Iris pigment epithelial cell (primary cell): ENCODE data around the gene GRAPL.
"Not testable (repeated sequence)": the region's sequence is repeated elsewhere in the genome, so short reads cannot be mapped to it uniquely, and the experiment has no call there.

Experiments used
- DNase-seq: peaks from one replicate; pipeline ENCODE4 v3.0.0-alpha.2; 2011; ENCODE audit warnings: low read depth

The GRAPL gene

DNA sequence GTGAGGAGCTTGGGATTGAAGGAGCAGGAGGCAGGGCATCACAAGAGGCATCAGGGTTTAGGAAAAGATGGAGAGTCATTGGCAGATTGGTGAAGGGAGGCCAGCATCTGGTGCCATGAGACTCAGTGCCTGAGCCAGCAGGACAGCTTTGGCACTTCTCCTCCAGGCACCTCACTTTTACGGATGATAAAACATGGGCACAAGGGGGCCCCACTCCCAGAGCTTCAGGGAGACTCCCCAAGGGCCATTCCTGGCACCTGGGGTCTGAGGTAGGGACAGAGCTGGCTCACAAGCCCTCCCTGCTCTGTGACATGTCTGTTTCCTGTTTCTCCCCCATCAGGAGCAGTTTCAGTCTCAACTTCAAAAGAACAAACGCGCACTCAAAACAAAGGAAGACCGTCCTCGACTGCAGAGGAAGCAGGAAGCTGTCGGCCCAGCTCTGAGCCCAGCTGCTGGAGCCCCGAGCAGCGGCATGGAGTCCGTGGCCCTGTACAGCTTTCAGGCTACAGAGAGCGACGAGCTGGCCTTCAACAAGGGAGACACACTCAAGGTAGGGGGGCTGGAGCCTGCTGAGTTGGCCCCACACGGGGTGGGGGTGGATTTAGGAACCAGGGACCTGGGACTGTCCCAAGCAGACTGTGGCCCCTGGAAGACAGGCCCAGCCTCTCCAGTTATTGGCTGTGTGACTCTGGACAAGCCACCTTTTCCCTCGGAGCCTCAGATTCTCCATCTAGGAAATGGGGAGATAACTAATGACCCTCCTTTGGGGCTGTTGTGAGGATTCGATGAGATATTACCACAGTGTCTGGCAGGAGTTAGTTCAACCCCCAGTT, at the start of gene GRAPL:
GRAPL (plus strand) TSS at position 442 of the 833 bp plus-strand sequence; CDS start at position 473, 31 bp downstream.
- not testable (repeated sequence) for DNase-seq

DNA sequence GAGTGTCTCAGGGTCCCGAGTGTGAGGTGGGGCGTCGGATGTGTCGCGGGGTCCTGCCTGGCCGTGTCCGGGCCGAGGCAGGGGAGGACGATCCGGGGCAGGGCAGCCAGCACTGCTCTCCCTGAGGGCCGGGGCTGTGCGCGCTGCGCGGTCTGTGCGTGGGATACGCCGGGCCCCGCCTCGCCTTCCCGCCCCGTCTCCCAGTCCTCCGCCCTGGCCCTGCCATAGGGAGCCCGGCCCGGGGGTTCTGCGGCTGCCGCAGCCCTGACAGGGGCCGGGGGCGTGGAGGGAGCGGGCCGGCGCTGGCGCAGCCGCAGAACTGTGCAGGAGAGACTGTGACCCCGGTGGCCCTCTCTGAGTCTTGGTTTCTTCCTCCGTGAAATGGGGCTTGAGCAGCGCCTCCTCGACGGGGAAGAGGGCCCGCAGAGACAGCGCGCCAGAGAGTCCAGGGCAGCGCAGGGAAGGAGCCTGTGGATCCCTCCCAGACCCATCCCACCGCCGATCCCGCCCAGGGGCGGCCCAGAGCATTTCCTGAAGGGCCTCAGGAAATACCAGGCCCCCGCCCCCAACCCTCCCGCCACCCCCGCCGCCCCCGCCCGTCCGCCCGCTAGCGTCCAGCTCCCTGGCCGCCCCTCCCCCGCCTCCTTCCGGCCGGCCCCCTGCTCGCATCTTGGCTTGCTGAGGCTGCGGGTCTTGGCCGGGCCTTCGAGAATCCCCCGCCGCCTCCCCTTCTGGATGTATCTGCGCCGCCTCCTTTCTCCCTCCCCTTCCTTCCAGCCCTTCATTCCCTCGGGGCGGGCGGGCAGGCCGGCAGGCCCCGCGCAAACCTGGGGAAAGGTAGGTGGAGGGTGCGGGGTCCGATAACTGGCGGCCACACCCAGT, 38.3 kb upstream of the GRAPL start:
- DNase-seq = not testable (repeated sequence)

DNA sequence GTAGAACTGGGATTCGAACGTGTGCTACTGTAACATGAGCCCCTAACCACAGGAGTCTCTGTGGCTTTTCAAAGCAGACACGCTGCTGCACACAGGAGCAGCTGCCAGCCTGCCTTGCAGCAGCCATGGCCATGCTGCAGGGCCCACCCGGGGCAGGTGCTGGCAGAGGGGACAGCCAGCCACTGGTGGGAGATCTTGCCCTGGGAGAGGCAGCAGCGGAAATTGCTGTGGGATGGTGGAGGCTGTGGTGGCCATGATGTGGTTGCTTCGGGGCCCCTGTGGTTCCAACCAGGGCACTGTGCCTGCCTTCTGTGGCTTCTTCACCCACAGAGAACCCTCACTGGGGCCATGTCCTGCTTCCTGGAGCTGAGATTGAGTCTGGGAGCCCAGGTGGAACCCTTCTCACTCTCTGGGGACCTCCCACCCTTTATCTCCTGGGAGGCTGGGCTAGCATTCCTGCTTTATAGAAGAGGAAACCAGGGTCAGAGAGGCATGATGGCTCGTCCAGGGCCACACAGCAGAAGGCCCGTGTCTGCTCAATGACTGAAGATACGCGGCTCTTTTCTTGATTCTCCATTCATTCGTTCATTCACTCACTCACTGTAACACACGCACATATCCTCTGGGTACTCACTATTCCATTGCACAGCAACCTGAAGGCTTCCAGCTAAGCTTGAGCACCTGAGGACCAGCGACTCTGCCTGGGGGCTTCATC, 37.2 kb upstream of the GRAPL start:
- DNase-seq = not testable (repeated sequence)

DNA sequence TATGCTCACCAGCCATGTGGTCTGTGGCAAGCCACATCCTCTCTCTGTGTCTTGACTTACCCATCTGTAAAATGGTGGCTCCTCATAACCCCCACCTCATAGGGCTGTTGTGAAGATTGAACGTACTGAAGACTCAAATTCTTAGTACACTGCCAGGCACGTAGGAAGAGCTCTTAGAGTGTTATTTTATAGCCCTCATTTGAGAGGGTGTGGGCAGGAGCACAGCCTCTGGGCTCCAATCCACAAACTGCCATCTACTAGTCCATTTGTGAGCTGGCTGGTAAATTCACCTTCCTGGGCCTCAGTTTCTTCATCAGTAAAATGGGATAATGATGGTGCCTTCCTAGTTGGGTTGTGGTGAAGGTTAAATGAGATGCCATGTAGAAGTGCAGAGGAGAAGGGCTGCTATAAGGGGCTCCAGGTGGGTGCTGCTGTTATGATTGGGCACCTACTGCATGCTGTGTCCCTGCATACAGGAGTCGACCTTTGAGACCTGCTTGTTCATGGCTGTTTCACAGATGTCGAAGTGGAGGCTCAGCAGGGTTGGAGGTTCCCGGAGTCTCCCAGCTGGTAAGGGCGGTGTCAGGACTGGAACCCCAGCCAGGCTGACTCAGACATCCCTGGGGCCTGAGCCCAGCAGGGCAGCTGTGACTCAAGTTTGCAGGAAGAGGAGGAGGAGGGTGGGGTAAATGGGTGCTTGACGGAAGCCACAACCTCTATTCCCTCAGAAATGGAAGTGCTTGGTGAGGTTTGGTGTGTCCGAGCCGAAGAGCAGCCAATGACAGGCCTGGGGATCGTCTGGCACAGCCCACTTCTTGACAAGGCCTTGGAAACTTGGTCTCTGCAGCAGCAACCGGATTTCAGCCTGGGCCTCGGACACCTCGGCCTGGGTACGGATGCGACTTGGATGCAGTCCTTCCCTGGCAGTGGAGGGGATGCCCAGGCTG, 34.4 kb upstream of the GRAPL start:
- DNase-seq = peak; percentile 52

DNA sequence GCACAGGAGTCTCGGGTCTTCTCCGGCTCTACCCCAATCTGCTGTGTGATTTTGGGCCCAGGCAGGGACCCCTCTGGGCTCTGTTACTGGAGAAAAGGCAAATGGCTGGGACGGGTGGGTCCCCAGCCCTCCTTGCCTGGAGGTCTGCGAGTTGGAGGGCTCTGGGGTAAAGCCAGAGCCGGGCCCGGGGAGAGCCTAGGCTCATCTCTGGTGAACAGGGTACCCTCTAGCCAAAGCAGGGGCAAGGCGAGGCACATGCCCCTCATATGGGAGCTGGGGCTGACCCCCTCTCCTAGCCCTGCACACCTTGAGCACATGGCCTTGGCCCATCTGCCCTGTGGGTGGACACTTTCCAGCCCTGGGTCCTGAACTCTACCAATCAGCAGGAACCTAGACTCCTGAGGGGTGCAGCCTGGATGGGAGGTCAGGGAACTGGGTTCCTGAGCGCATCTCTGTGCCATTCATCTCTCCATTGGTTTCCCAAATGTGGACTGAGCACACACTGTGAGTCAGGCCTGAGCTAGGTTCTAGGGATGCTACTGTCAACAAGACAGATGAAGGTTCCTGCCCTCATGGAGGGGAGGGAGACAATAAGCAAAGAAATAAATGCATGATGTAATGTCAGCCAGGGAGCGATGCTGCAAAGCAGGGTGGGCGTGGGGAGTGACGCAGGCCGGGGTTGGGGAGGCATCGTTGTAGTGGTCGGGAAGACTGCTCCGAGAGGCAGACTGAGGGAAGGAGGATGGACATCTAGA, 33.5 kb upstream of the GRAPL start:
- DNase-seq = not testable (repeated sequence)

DNA sequence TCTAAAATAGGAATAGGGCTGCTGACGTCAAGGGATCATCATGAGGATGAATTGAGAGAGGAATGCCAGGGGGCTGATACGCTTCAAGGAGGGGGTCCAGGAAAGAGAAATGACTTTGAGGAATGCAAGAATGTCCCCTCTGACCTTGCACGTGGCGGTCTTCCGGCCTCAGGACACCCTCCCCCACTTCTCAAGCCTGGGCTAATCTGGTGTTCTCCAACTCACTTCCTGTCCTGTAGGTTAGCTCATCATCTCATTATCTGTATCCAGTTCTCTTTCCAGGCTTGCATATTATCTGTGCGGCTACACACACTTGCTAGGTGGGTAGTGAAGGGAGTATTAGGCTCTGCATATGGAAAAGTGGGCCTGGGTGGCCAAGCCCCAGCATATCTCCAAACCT, 18.9 kb upstream of the GRAPL start:
- DNase-seq = peak; percentile 23

DNA sequence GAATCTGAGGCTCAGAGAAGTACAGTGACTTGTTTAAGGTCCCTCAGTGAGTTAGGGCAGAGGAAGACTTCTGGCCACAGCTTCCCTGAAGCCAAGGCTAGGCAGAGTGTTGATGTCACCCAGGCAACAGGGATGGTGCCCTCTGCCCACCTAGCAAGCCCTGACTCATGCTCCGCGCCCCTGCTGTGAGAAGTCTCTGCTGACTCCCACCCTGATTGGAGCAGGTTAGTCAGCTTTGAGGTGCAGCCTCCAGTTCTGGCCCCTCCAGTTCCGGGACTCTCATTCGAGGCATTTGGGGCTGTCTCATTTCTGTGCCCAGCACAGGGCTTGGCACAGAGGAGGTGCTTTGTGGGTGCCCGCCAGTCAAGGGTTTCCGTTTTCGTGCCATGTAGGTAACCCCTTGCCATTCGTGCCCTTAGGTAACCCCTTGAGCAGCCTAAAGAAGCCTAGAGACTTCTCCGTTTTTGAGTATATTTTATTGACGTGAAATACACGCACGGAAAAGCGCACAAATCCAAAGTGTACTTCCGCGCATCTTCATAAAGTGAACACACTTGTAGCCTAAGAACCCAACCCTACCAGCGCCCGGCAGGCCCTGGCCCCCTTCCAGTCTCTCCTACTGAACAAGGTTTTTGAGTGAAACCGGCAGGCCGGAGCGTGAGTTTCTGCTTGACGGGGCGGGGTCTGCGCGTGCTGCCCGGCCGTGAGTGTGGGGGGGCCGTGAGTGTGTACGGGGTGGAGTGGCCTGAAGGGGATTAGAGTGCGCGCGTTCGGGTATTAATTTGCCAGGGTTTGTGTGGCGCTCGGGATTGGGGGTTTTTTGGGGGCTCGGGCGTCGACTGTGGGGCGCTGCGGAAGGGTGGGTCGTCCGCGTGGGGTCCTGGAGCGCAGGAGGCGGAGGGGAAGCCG, 16.9 kb upstream of the GRAPL start:
- DNase-seq = not testable (repeated sequence)

DNA sequence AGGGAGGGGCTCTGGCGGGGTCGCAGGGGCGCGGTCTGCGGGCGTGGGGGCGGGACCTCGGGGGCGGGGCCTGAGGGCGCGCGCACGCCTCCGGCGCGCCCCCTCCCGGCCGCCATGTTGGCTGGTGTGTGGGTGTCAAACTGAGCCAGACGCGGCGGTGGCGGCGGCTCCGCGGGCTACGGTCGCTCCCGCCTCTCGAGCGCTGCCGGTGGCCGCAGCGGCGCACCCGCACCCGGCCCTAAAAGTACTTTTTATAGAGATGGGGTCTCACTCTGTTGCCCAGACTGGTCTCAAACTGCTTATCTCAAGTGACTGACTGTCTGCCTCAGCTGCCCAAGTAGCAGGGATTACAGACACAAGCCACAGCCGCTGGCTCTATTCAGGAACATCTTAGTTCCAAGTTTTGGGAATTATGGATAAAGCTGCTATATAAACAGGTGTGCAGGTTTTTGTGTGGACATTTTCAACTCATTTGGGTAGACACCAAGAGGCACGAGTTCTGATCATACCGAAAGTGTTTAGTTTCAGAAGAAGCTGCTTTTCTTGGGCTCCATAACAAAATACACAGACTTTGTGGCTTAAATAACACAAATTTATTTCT, 16.2 kb upstream of the GRAPL start:
- DNase-seq = peak; percentile 34

DNA sequence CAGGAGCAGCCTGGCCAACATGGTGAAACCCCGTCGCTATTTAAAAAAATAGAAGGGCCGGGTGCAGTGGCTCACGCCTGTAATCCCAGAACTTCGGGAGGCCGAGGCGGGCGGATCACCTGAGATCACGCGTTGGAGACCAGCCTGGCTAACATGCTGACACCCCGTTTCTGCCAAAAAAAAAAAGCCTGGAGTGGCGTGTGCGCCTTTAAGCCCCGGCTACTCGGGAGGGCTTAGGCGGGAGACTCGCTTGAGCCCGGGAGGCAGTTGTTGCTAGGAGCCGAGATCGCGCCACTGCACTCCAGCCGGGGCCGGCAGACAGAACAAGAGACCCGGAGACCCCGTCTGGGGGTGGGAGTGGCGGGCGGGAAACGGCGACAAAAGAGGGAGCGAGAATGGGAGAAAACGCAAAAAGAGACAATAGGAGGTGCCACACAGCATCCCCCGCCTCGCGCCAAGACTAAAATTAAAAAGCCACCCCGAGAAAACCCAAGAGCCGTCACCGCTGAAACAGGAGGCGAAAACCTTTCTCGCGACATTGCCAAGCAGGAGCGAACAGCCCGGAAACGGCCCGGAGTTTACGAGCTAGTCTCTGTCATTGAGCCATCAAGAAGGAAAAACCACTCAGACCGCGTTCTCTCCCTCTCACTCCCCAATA, 15.5 kb upstream of the GRAPL start:
- peak; percentile 94 for DNase-seq

DNA sequence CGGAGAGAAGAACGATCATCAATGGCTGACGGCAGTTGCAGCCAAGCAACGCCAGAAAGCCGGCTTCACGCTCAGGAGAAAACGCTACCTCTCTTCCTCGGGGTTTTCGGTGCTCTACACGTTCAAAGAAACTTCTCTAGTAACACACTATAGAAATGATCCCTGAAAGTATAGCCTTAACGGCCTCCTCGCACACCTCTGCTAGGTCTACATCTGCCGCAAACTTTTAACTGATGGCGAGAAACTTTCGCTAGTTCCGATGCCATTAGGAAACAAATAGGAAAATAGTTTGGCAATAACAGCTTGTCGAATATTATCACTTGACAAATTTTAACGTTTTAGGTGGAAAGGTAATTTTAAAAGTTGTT, 14.9 kb upstream of the GRAPL start:
- not testable (repeated sequence) for DNase-seq

DNA sequence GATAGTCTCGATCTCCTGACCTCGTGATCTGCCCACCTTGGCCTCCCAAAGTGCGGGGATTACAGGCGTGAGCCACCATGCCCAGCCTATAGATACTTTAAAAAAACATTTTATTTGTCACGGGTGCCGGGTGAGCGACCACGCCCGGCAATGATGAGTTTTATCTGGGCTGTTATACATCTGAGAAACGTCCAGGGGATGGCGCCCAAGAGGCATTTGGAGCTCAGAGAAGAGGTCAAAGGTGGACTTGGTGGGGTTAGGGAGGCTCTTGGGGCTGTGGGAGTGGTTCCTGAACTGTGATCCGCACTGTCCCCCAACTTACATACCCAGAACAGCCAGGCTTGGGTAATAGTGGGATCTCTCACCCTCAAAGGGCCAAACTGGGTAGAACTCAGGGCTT, 8.7 kb upstream of the GRAPL start:
- not testable (repeated sequence) for DNase-seq

DNA sequence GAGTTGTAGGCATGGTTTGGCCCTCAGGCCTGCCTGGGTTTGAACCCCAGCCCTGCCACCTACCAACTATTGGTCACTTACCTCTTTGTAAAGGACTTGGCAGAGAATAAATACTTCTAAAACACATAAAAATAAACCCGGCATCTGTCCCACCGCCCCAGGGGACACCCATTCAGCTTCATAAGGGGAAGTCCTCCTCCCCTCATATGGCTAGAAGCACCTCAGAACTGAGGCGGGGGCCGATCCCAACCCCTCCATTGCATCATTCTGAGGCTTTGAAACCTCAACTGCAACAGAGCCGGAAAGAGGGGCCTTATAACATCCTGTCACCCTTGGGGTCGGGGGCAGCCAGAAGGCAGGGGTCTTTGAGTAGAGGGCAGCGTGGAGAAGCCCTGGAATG, 2.1 kb upstream of the GRAPL start:
- DNase-seq = not testable (repeated sequence)

DNA sequence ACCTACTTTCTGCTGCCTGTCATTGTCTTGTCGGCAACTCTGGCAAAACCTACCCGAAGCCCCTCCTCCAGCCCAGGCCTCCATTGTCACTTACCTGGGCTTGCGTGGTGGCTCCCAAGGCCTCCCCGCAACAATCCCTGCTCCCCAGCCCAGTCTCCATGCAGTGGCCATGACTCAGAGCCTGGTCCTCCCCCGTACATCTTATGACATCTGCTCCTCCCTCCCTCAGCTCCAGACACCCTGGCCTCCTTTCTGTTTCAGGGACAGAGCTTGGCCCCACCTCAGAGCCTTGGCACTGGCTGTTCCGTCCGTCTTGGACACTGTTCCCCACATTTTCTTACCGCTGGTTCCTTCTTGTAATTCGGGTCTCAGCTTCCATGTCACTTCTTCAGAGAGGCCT, 2.1 kb downstream of the GRAPL start:
- not testable (repeated sequence) for DNase-seq

DNA sequence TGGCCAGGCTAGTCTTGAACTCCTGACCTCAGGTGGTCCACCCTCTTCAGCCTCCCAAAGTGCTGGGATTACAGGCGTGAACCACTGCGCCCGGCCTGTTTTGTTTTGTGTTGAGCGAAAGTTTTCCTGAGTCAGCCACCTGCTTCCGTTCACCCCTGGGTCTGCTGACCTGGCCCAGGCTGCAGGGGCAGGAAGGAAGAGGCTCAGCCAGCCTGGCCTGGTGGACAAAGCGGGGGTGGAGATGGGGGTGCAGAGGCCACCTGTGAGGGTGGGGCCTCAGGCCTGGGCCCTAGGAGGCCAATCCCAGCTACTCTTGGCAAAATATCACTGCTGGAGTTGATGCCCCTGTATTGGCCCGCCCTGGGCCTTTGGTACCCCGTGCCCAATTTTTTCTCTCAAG, 3.7 kb downstream of the GRAPL start:
- not testable (repeated sequence) for DNase-seq

DNA sequence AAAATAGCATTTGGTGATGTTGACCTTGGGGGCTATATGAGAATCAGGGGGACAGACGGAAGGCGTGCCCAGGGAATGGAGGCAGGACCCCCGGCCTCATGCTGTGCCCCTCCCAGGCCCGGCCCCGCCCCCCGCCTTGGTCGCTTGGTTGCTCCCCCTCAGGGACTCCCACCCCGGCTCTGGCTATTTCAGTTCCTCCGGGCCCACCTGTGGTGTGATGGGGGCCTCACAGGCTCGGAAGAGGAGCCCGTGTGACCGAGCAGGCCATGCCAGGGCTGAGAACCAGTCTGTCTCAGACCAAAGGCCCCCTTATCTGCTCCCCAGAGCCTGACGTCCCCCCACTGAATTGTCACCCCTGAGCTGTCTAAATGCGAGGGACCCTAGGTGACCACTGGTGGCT, 4.4 kb downstream of the GRAPL start:
- DNase-seq = not testable (repeated sequence)

DNA sequence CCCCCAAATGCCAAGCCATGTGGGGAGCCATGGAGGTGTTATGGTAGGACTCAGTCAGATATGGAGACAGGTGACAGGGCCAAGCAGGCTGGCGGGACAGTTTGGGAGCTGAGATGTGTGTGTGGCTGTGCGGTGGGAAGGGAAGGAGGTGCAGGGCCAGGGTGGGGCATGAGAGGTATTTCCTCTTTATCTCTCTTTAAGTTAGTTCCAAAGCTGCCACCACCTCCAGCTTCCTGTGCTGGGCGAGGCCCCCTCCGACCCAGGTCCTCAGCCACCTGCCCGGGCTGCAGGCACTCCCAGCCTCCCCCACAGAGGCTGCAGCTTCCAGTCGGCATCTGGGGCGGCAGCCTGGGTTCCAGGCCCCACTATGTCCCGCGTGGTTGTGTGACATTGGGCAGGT, 6.4 kb downstream of the GRAPL start:
- not testable (repeated sequence) for DNase-seq

DNA sequence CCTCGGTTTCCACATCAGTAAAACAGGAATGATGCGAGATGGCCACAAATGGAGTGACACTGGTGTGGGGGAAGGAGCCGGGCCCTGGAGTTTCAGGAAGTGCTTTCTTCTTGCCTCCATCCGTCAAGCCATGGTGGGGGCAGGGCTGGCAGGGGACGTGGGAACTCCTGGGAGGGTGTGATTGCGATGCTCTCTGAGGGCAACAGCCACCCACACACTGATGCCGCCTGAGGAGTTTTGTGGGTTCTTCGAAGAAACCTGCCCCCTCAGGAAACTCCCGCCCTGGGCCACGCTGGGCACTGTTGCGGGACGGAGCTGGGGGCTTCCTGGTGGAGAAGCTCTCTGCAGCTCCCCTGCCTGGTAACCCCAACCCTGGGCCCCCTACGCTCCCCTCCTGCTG, 8.0 kb downstream of the GRAPL start:
- not testable (repeated sequence) for DNase-seq

DNA sequence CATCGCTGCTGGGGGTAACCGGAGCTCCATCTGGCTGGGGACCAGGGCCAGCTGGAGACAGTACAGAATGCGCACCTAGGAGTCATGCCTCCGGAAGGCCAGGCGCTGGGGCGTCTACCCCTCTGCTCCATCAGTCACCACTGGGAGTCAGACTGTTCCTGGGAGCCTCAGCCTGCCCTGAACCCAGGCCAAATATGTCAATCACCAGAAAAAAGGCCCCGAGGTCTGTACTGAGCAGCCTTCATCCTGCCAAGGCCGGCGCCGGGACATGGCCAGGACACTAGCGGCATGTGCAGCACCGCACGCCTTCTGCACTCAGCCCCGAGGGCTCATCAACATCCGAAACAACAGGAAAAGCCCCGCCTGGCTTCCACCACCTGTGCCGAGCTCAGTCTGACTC, 8.7 kb downstream of the GRAPL start:
- DNase-seq = not testable (repeated sequence)
